Sigmoid colon (tissue), 7 donors: ENCODE results near the gene EIF2B4. TPM values are rescaled to one million over a fixed set of nuclear protein-coding genes. Genes with fewer than 3 reads are reported as not detected.

ENCODE experiments used
- DNase-seq: peaks from one replicate; pipeline ENCODE4 v3.0.0-alpha.2; 2019
- H3K27ac ChIP-seq, 4 donors: fragments of 200-600 bp; sonication (generic); one replicate each; pipeline ENCODE4 v1.5.1; 2016 to 2019; ENCODE audit warnings: mild to moderate bottlenecking in 1 of 4
- H3K27me3 ChIP-seq, 3 donors: fragments of 200-600 bp; sonication (generic); one replicate each; pipeline ENCODE4 v1.5.1; 2019; ENCODE audit warnings: mild to moderate bottlenecking in 1 of 3
- H3K36me3 ChIP-seq, 4 donors: fragments of 200-600 bp; sonication (generic); one replicate each; pipeline ENCODE4 v1.5.1; 2016 to 2019
- H3K4me1 ChIP-seq, 4 donors: fragments of 200-600 bp; sonication (generic); one replicate each; pipeline ENCODE4 v1.5.1; 2017 to 2019
- H3K4me3 ChIP-seq, 4 donors: fragments of 200-600 bp; sonication (generic); one replicate each; pipeline ENCODE4 v1.5.1; 2017 to 2019; ENCODE audit warnings: mild to moderate bottlenecking in 2 of 4, moderate library complexity in 1 of 4
- H3K9me3 ChIP-seq, 4 donors: fragments of 200-600 bp in 3 of 4; sonication (generic) in 3 of 4; one replicate each; pipeline versions ENCODE4 v1.5.1 to v1.6.1; 2013 to 2019
- CTCF ChIP-seq, 4 experiments: fragments of 450-650 bp in 3 of 4; fragments of 200-600 bp in 1 of 4; IDR thresholded peaks; one replicate each; pipeline ENCODE4 v1.5.1; 2016 to 2019; ENCODE audit warnings: antibody characterized with exemption in 4 of 4, mild to moderate bottlenecking in 3 of 4, moderate library complexity in 2 of 4
- EP300 ChIP-seq, 4 donors: sonication (generic); formaldehyde crosslinking; IDR thresholded peaks; one replicate each; pipeline ENCODE4 v1.6.1; 2017; ENCODE audit warnings: antibody characterized with exemption in 4 of 4
- POLR2A ChIP-seq, 2 donors: fragments of 450-650 bp; IDR thresholded peaks; one replicate each; pipeline ENCODE4 v1.6.1; 2016; ENCODE audit warnings: antibody characterized with exemption in 2 of 2, mild to moderate bottlenecking in 2 of 2, moderate library complexity in 2 of 2
- POLR2AphosphoS5 ChIP-seq, 4 donors: sonication (generic); formaldehyde crosslinking; IDR thresholded peaks; one replicate each; pipeline ENCODE4 v1.6.1; 2017; ENCODE audit warnings: antibody characterized with exemption in 4 of 4
- WGBS, 2 donors: extraction: QIAGEN DNeasy Blood & Tissue Kit; methylation state at CpG; one replicate each; pipeline ENCODE4 v1.1.7; 2013; 5-methylcytosine and 5-hydroxymethylcytosine counted together
- intact Hi-C: fragments of 100-400 bp; cut with DNase I; formaldehyde crosslinking; loops from one replicate; pipeline ENCODE4 v1.15.1; 2023
- polyA plus RNA-seq, 3 donors: library from polyadenylated mRNA; stranded (reverse); fragments of 200-250 nt; gene quantifications; one replicate each; pipeline ENCODE4 v1.2.3, GENCODE V29; 2013
- total RNA-seq, 4 donors: library from RNA; depleted of rRNA; stranded (reverse); fragments of >200 nt; gene quantifications; one replicate each; pipeline ENCODE4 v1.1.0, GENCODE V29; 2016
- donor health status: healthy with polysubstance abuse.
- donor health status: Bipolar disorder and iron deficiency.
- donor health status: healthy.

Gene EIF2B4
- total and polyA plus RNA-seq, 7 donors, result 26.4 to 64.2 (median 41.5) TPM

- Histone ChIP-seq H3K4me3 (no peak overlapping the region), H3K36me3 (peaks cover 0 to 5% (median 0%) of the 10 kb centered on the region in 4 donors), H3K27ac (no peak overlapping the region), H3K27me3 (no peaks in the 10 kb centered on the region), H3K4me1 (peaks cover 0 to 26% (median 21%) of the 10 kb centered on the region in 4 donors), H3K9me3 (no peaks in the 10 kb centered on the region)
- no peak for DNase-seq
- intact Hi-C loops, result loop anchor here (10.0 kb wide), 1 partner anchor 137 kb away; the partner anchor contains the start of genes ATRAID, CAD and SLC5A6
- WGBS, 2 donors, result 77 to 88% methylated on average over 6 of the region's 6 CpGs
- no peak for TF ChIP-seq POLR2AphosphoS5 (IDR thresholded peaks at IDR 0.05)
- TF ChIP-seq CTCF (IDR thresholded peaks at IDR 0.05), result no peak
- no peak for TF ChIP-seq EP300 (IDR thresholded peaks at IDR 0.05)
- TF ChIP-seq POLR2A (IDR thresholded peaks at IDR 0.05), result no peak
These were observed 18.1 kb downstream of the EIF2B4 start for GRCh38 chr2:27351802-27352598.

GRCh38 chr2:27350106-27350693 lies 19.9 kb downstream of the EIF2B4 start:
- Histone ChIP-seq H3K4me3 (no peak overlapping the region), H3K27me3 (no peaks in the 10 kb centered on the region), H3K27ac (no peak overlapping the region), H3K4me1 (peaks cover 0 to 17% (median 12%) of the 10 kb centered on the region in 4 donors), H3K9me3 (no peaks in the 10 kb centered on the region), H3K36me3 (peaks cover 0 to 5% (median 0%) of the 10 kb centered on the region in 4 donors)
- WGBS, 2 donors, result 91 to 93% methylated on average over 7 of the region's 7 CpGs
- TF ChIP-seq EP300 (IDR thresholded peaks at IDR 0.05) (no peak), CTCF (IDR thresholded peaks at IDR 0.05) (no peak), POLR2AphosphoS5 (IDR thresholded peaks at IDR 0.05) (no peak), POLR2A (IDR thresholded peaks at IDR 0.05) (no peak)
- DNase-seq, result no peak
- intact Hi-C loops, result loop anchor here (10.0 kb wide), 1 partner anchor 135 kb away; the partner anchor contains the start of genes ATRAID, CAD and SLC5A6

- intact Hi-C loops, result no loop called here
- no peak overlapping the region for H3K27ac ChIP-seq
- no peak for DNase-seq
- WGBS, 2 donors, result 92 to 100% methylated on average over 2 of the region's 2 CpGs
- H3K9me3 ChIP-seq, result no peaks in the 10 kb centered on the region
- H3K27me3 ChIP-seq, result no peaks in the 10 kb centered on the region
- H3K4me3 ChIP-seq, result no peak overlapping the region
- H3K4me1 ChIP-seq, result peaks cover 0 to 7% (median 0%) of the 10 kb centered on the region in 4 donors
- TF ChIP-seq POLR2A (IDR thresholded peaks at IDR 0.05), result no peak
- TF ChIP-seq EP300 (IDR thresholded peaks at IDR 0.05), result no peak
- no peak for TF ChIP-seq CTCF (IDR thresholded peaks at IDR 0.05)
- TF ChIP-seq POLR2AphosphoS5 (IDR thresholded peaks at IDR 0.05), result no peak
- H3K36me3 ChIP-seq, result peaks cover 0 to 12% (median 2%) of the 10 kb centered on the region in 4 donors
These were observed 22.5 kb downstream of the EIF2B4 start for GRCh38 chr2:27347641-27348040.

GRCh38 chr2:27336173-27336572 lies 34.0 kb downstream of the EIF2B4 start:
- Histone ChIP-seq H3K4me3 (no peak overlapping the region), H3K4me1 (no peaks in the 10 kb centered on the region), H3K9me3 (no peaks in the 10 kb centered on the region), H3K36me3 (peaks cover 39 to 100% (median 56%) of the 10 kb centered on the region in 4 donors), H3K27me3 (no peaks in the 10 kb centered on the region), H3K27ac (no peak overlapping the region)
- DNase-seq, result no peak
- intact Hi-C loops, result no loop called here
- WGBS, 2 donors, result 95 to 97% methylated on average over 7 of the region's 7 CpGs
- TF ChIP-seq CTCF (IDR thresholded peaks at IDR 0.05) (no peak), POLR2A (IDR thresholded peaks at IDR 0.05) (no peak)
